Fibroblast of villous mesenchyme (primary cell): ENCODE results near the gene UNC93A. TPM values are rescaled to one million over a fixed set of nuclear protein-coding genes. Genes with fewer than 3 reads are reported as not detected.
"Not testable (repeated sequence)": the region's sequence is repeated elsewhere in the genome, so short reads cannot be mapped to it uniquely, and the experiment has no call there.

ENCODE experiments used
- DNase-seq: peaks from one replicate; pipeline ENCODE4 v3.0.0-alpha.2; 2010; ENCODE audit warnings: low read depth
- H3K4me3 ChIP-seq: 2 replicates; pipeline ENCODE4 v1.5.1; 2011; ENCODE audit warnings: low read depth, mild to moderate bottlenecking, low read length
- total RNA-seq: library from RNA; depleted of rRNA; stranded (reverse); fragments of >200 nt; gene quantifications from 2 replicates; pipeline ENCODE4 v1.2.3, GENCODE V29; 2012
- TF ChIP-seq, protein P1 (sequence below): IDR thresholded peaks from 2 replicates; pipeline ENCODE4 v1.5.1; 2012; ENCODE audit warnings: low read depth, mild to moderate bottlenecking, low read length; ENCODE audit not compliant: insufficient read depth

Gene UNC93A
- total RNA-seq, 1 donor = not detected

DNA sequence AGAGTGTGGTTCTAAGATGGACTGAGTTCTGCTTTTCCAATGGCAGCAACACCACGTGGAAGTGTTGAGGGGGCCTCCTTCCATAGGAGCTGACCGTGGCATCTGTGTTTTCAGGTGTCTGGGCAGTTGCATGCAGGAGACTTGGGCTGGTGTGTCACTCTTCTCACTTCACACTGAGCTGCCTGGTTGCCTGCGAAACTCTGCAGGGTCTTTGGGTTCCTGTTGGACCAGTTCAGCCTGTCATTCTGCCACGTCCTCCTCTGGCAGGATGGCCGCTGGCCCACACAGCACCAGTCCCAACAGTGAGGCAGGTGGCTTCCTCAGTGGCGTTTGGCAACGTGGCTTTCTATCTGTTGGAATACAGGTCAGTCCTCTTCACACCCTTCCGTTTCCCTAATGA lies 16.1 kb upstream of the UNC93A start:
- no peak for DNase-seq
- TF ChIP-seq, protein P1, sequence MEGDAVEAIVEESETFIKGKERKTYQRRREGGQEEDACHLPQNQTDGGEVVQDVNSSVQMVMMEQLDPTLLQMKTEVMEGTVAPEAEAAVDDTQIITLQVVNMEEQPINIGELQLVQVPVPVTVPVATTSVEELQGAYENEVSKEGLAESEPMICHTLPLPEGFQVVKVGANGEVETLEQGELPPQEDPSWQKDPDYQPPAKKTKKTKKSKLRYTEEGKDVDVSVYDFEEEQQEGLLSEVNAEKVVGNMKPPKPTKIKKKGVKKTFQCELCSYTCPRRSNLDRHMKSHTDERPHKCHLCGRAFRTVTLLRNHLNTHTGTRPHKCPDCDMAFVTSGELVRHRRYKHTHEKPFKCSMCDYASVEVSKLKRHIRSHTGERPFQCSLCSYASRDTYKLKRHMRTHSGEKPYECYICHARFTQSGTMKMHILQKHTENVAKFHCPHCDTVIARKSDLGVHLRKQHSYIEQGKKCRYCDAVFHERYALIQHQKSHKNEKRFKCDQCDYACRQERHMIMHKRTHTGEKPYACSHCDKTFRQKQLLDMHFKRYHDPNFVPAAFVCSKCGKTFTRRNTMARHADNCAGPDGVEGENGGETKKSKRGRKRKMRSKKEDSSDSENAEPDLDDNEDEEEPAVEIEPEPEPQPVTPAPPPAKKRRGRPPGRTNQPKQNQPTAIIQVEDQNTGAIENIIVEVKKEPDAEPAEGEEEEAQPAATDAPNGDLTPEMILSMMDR = no peak
- no peak overlapping the region for H3K4me3 ChIP-seq

DNA sequence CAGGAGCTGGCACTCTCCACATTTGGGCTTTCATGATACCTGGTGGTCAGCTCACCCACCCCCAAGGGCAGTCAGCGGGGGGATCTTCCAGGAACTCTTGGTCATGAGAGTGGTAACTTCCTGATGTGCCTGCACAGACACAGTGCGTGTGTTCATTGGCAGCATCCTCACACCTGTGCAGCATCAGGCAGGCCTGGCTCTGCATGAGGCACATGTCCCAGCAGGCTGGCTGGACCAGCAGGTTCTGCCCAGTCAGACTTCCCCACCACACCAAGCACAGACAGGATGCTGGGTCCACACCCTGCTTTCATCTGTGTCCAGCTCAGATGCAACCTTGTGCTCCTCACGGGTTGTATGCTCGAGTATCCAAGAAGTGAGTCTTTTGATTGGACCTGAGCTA lies 15.7 kb upstream of the UNC93A start:
- TF ChIP-seq, protein P1 = no peak
- H3K4me3 ChIP-seq = no peak overlapping the region
- no peak for DNase-seq

DNA sequence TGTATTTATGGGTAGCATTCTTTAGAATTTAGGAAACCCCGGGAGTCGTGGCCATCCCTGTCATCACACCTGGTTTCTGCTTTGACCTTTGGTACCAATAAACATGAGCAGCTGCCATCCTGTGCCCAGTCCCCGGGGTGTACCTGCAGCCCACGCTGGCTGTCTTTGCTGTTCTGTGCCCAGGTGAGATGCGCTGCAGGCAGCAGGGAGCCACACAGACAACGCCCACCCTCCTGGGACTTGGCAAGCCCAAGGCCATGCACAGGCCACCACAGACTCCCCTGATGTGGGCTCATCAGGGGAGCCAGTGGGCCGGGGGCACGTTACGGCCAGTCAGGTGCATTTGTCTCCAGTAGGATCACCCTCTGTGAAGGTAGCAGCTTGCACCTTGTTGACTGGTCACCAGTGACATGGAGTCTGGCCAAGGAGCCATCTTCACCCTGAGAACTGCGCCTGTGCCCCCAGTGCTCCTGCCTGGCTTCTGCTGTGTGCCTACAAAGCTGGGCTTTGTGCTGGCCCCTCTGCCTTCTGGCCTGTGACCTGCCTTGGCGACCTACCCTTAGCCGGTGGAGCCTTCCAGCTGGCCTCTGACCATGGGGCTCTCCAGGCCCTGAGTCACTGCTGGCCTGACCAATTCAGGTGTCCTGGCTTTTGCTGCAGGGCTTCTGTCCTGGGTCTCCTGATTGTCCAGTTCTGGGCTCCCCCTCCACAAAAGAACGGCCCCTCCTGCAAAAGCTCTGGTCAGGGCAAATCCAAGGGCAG lies 14.2 kb upstream of the UNC93A start:
- TF ChIP-seq, protein P1 = no peak
- no peak overlapping the region for H3K4me3 ChIP-seq

DNA sequence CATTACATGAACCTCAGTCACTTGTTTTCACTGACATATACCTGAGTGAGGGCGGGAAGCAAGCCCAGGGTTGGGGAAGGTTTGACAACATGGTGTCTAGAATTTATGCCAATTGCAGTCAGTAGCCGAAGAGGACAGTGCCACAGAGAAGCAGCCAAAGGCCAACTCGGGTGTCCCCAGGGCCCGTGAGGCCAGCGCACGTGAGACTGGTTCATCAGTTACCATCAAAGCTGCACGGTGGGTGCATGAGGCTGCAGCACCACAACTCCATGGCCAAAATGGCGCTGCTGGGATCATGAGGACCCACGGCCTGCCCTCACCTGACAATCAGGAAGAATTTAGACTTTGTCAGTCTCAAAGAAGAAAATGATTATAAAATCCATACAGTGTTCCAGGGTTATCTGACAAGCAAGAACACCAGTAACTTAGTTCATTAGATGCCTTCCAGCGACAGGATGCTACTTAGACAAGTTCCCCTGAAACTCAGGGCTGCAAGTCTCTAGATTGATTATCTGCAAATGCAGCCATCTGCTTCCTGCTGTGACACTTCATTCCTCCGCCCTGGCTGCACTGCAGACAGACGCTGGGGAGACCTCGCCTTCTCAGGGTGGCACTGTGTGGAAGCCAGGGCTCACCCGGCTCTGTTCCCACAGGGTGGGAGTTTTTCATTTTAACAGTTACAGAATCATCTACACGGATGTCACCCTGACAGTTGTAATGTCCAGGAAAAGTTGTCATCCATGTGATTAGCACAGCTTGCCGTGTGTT lies 12.8 kb upstream of the UNC93A start:
- not testable (repeated sequence) for DNase-seq, H3K4me3 ChIP-seq

More for the DNA sequence above, 14.2 kb upstream of the UNC93A start:
- no peak for DNase-seq

DNA sequence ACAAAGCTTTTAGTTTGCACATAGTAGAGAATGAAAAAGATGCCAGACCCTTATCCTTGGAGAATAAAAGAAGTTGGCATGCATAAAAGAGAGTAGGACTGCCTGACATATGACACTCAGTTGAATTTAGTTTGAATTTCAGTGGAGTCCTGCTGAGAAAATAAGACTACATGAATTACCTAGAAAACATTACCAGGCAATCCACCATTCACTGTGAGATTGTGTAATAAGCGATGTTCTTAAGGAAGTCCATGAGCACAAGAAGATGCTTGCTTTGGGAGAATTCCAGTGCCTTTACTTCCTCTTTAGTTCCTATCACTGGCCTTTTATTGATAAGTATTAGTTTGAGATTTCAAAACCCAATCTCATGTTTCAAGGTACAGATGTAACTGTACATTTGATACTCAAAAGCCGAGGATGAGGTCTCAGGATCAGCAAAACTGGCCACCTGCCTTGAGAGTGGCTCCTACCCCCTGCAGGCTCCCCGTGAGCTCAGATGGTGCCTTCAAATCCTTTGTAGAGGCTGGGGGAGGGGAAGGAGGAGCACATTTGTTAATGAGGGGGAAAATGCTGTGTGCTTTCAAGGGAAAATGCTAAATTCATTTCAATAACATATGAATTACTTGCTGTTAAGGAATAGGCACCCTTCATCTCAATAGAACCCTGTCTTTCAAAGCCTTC lies 11.2 kb upstream of the UNC93A start:
- TF ChIP-seq, protein P1 = no peak
- H3K4me3 ChIP-seq = no peak overlapping the region
- DNase-seq = no peak

DNA sequence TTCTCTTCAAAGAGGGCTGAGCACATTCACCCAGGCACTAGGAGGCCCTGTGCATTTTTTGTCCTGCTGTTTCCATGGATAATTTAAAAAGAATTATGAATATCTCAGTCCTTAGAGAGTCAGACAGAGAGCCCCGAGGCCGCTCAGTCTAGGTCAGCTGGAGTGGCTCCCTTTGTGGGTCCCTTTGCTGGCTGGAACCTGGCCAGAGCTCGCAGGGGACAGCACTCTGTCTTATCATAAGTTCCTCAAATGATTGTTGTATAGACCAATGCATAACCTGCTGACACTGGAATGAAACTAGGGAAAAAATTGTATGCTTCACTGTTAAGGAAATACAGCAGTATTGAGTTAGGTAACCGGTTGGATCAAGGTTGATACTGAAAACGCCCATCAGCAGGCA lies 10.6 kb upstream of the UNC93A start:
- H3K4me3 ChIP-seq, DNase-seq: not testable (repeated sequence)

DNA sequence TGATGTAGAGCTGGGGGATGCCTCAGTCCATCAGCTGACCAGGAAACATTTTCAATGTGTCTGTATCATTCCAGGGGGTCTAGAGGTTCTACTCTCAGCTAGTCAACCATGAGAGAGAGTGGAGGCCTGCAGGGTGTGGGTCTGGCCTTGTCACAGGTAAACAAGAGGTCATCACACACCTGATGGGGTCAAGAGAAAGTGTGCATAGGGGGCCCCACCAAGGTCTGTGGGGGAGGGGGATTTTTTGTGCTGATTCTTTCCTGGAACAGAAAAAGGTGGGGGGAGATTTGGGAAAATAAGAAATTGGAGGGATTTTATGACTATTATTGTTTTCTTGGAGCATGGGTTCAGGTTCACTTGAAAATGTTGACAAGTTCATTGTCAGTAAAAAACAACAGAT lies 8.9 kb upstream of the UNC93A start:
- DNase-seq = no peak
- TF ChIP-seq, protein P1 = no peak
- no peak overlapping the region for H3K4me3 ChIP-seq

DNA sequence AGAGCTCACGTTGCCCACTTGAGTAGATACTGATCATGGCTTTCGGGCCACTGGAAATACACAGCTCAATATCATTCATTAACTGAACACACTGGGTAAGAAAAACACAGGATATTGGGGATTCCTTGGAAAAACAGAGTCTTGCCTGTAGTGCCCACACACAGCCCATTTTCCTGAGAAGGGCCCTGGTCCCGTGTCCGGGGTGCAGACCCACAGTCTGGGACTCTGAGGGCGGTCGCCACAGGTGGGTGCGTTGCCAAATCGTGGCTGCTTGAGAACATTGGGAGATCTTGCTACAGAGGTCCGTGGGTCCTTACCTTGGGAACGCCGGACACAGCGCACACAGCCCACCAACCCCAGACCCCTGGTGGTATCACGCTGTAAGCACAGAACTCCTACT lies 6.5 kb upstream of the UNC93A start:
- H3K4me3 ChIP-seq, DNase-seq: not testable (repeated sequence)
